ENCODE results near the gene THBD.

Gene THBD

GRCh38 chr20:23083553-23084220 is 34.2 kb upstream of the THBD start:
- TF ChIP-seq ISL1 (CRISPR knock-in tag; IDR thresholded peaks at IDR 0.05) = no peak
- no peak for TF ChIP-seq RARB (CRISPR knock-in tag; IDR thresholded peaks at IDR 0.05)
- TF ChIP-seq, protein P1, sequence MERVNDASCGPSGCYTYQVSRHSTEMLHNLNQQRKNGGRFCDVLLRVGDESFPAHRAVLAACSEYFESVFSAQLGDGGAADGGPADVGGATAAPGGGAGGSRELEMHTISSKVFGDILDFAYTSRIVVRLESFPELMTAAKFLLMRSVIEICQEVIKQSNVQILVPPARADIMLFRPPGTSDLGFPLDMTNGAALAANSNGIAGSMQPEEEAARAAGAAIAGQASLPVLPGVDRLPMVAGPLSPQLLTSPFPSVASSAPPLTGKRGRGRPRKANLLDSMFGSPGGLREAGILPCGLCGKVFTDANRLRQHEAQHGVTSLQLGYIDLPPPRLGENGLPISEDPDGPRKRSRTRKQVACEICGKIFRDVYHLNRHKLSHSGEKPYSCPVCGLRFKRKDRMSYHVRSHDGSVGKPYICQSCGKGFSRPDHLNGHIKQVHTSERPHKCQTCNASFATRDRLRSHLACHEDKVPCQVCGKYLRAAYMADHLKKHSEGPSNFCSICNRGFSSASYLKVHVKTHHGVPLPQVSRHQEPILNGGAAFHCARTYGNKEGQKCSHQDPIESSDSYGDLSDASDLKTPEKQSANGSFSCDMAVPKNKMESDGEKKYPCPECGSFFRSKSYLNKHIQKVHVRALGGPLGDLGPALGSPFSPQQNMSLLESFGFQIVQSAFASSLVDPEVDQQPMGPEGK (CRISPR knock-in tag; IDR thresholded peaks at IDR 0.05; ENCODE audit: borderline replicate concordance) = no peak
- no peak for TF ChIP-seq ESRRG (CRISPR knock-in tag; IDR thresholded peaks at IDR 0.05)
- TF ChIP-seq BACH2 (CRISPR knock-in tag; IDR thresholded peaks at IDR 0.05; ENCODE audit: borderline replicate concordance) = no peak
- no peak for TF ChIP-seq CSDC2 (CRISPR knock-in tag; IDR thresholded peaks at IDR 0.05)
- TF ChIP-seq, protein P2, sequence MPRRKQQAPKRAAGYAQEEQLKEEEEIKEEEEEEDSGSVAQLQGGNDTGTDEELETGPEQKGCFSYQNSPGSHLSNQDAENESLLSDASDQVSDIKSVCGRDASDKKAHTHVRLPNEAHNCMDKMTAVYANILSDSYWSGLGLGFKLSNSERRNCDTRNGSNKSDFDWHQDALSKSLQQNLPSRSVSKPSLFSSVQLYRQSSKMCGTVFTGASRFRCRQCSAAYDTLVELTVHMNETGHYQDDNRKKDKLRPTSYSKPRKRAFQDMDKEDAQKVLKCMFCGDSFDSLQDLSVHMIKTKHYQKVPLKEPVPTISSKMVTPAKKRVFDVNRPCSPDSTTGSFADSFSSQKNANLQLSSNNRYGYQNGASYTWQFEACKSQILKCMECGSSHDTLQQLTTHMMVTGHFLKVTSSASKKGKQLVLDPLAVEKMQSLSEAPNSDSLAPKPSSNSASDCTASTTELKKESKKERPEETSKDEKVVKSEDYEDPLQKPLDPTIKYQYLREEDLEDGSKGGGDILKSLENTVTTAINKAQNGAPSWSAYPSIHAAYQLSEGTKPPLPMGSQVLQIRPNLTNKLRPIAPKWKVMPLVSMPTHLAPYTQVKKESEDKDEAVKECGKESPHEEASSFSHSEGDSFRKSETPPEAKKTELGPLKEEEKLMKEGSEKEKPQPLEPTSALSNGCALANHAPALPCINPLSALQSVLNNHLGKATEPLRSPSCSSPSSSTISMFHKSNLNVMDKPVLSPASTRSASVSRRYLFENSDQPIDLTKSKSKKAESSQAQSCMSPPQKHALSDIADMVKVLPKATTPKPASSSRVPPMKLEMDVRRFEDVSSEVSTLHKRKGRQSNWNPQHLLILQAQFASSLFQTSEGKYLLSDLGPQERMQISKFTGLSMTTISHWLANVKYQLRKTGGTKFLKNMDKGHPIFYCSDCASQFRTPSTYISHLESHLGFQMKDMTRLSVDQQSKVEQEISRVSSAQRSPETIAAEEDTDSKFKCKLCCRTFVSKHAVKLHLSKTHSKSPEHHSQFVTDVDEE (CRISPR knock-in tag; IDR thresholded peaks at IDR 0.05) = no peak
- TF ChIP-seq OSR1 (CRISPR knock-in tag; IDR thresholded peaks at IDR 0.05) = no peak
- TF ChIP-seq ZNF70 (CRISPR knock-in tag; IDR thresholded peaks at IDR 0.05) = no peak
- TF ChIP-seq SNAI2 (CRISPR knock-in tag; IDR thresholded peaks at IDR 0.05) = no peak
- TF ChIP-seq ZNF8 (CRISPR knock-in tag; IDR thresholded peaks at IDR 0.05) = no peak
- ATAC-seq = no peak

DNA sequence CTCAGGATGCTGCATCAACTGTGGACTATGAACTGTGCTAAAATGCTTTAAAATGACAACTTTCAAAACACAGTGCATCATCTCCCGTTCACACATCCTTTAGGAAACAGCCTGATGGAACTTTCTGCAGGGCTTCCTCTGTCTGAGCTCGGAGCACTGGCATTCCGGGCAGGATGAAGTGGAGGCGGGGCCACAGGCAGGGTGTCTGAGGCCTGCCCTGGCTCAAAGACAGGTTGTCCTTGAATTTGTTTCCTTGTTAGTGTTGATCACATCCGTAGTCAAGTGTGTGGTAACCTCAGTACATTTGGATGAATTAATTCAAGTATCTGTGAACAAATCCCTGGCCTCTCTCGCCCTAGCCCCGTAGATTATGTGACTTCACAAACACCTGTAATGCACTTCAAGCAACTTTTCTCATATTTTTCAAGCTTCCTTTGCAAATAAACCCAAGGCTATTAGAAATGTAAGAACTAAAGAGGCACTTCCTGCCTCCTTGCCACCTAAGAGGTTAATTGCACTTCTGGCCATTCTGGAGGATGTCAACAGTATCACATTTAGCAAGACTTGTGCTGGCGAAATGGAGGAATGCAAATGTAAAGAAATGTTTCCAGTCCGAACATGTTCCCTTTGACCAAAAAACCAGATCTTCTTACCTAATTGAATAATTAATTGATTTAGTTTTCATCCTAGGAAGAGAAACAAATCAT is 33.5 kb upstream of the THBD start:
- TF ChIP-seq BACH2 (CRISPR knock-in tag; IDR thresholded peaks at IDR 0.05; ENCODE audit: borderline replicate concordance) (no peak), ZNF70 (CRISPR knock-in tag; IDR thresholded peaks at IDR 0.05) (no peak), CREB5 (CRISPR knock-in tag; IDR thresholded peaks at IDR 0.05; ENCODE audit: low read depth) (no peak), ZC3H10 (CRISPR knock-in tag; IDR thresholded peaks at IDR 0.05) (no peak), GLIS3 (CRISPR knock-in tag; IDR thresholded peaks at IDR 0.05) (no peak), SNAI2 (CRISPR knock-in tag; IDR thresholded peaks at IDR 0.05) (no peak)
- TF ChIP-seq, protein P1 (CRISPR knock-in tag; IDR thresholded peaks at IDR 0.05; ENCODE audit: borderline replicate concordance) = no peak
- no peak for ATAC-seq

GRCh38 chr20:23081263-23081819 is 31.9 kb upstream of the THBD start:
- TF ChIP-seq, protein P1 (CRISPR knock-in tag; IDR thresholded peaks at IDR 0.05; ENCODE audit: borderline replicate concordance) = no peak
- TF ChIP-seq ZFP3 (CRISPR knock-in tag; IDR thresholded peaks at IDR 0.05) (no peak), ZNF70 (CRISPR knock-in tag; IDR thresholded peaks at IDR 0.05) (no peak), TCF4 (CRISPR knock-in tag; IDR thresholded peaks at IDR 0.05; ENCODE audit: borderline replicate concordance) (no peak), ZNF565 (CRISPR knock-in tag; conservative IDR thresholded peaks at IDR 0.05; ENCODE audit: low read depth) (no peak), SNAI2 (CRISPR knock-in tag; IDR thresholded peaks at IDR 0.05) (no peak), CSRNP3 (CRISPR knock-in tag; IDR thresholded peaks at IDR 0.05) (no peak)
- TF ChIP-seq, protein P2 (CRISPR knock-in tag; IDR thresholded peaks at IDR 0.05) = no peak
- no peak for ATAC-seq

Data from SK-N-SH treated with all-trans-retinoic acid at 6 μM for 48 hours (cell line).